Measurements from ENCODE around the gene OSM.

The OSM gene

GRCh38 chr22:30265823-30266444, 717 bp downstream of the OSM start:
- DNase-seq (ENCODE audit: low read depth, low spot score) = no peak
- TF ChIP-seq CTCF (IDR thresholded peaks at IDR 0.05; ENCODE audit: insufficient read depth, low read length, missing control alignments) = no peak
- H3K4me3 ChIP-seq (ENCODE audit: low read depth, low read length) = no peak overlapping the region
- POLR2A ChIA-PET = no interaction called here
- CTCF ChIA-PET = interaction anchor here (0.6 to 3.4 kb wide), 5 partner anchors 10 to 122 kb away, joined by 3 to 66 read pairs (median 5); partner anchors contain the start of gene RNF215

GRCh38 chr22:30265131-30265720, 1.4 kb downstream of the OSM start:
- no peak for DNase-seq (ENCODE audit: low read depth, low spot score)
- ChIA-PET CTCF (interaction anchor here (1.4 to 3.4 kb wide), 6 partner anchors 10 to 160 kb away, joined by 3 to 66 read pairs (median 18); partner anchors contain the start of gene RNF215), POLR2A (no interaction called here)
- H3K4me3 ChIP-seq (ENCODE audit: low read depth, low read length) = no peak overlapping the region
- no peak for TF ChIP-seq CTCF (IDR thresholded peaks at IDR 0.05; ENCODE audit: insufficient read depth, low read length, missing control alignments)

- no peak for DNase-seq (ENCODE audit: low read depth, low spot score)
- CTCF ChIA-PET = interaction anchor here (1.1 to 3.4 kb wide), 29 partner anchors 8 to 222 kb away, joined by 3 to 66 read pairs (median 5); partner anchors contain the start of genes RNF215, SEC14L2 and TBC1D10A
- TF ChIP-seq CTCF (IDR thresholded peaks at IDR 0.05; ENCODE audit: insufficient read depth, low read length, missing control alignments) = no peak
- POLR2A ChIA-PET = interaction anchor here (1.3 kb wide), 1 partner anchor 112 kb away, joined by 3 read pairs; no protein-coding TSS in a partner anchor
- no peak overlapping the region for H3K4me3 ChIP-seq (ENCODE audit: low read depth, low read length)
Observed at GRCh38 chr22:30263883-30264282, 2.8 kb downstream of the OSM start.

- peak overlapping the region; percentile 12 for H3K4me3 ChIP-seq (ENCODE audit: low read depth, low read length)
- no peak for DNase-seq (ENCODE audit: low read depth, low spot score)
- ChIA-PET POLR2A (interaction anchor here (1.3 kb wide), 1 partner anchor 112 kb away, joined by 3 read pairs; no protein-coding TSS in a partner anchor), CTCF (interaction anchor here (0.7 to 3.4 kb wide), 37 partner anchors 9 to 492 kb away, joined by 3 to 66 read pairs (median 5); partner anchors contain the start of genes RNF215, SEC14L2 and TBC1D10A)
- peak; percentile 93 for TF ChIP-seq CTCF (IDR thresholded peaks at IDR 0.05; ENCODE audit: insufficient read depth, low read length, missing control alignments)
Observed at GRCh38 chr22:30262917-30263741, 3.5 kb downstream of the OSM start.

GRCh38 chr22:30262112-30262511, 4.5 kb downstream of the OSM start:
- TF ChIP-seq CTCF (IDR thresholded peaks at IDR 0.05; ENCODE audit: insufficient read depth, low read length, missing control alignments) = no peak
- DNase-seq (ENCODE audit: low read depth, low spot score) = no peak
- CTCF ChIA-PET = interaction anchor here (1.0 to 3.2 kb wide), 8 partner anchors 10 to 166 kb away, joined by 3 to 12 read pairs (median 4); no protein-coding TSS in a partner anchor
- POLR2A ChIA-PET = no interaction called here
- H3K4me3 ChIP-seq (ENCODE audit: low read depth, low read length) = no peak overlapping the region
